ENCODE data around the gene CTNNA3. TPM values are rescaled to one million over a fixed set of nuclear protein-coding genes. Genes with fewer than 3 reads are reported as not detected.

CTNNA3 gene
- total RNA-seq, 2 donors from 2014 or later = 3.2 to 7.2 TPM

GRCh38 chr10:66717231-66717981 lies 978.6 kb downstream of the CTNNA3 start:
- Histone ChIP-seq H3K36me3 (ENCODE audit: control insufficient read depth, insufficient read depth, low read length) (no peaks in the 10 kb centered on the region), H3K4me1 (ENCODE audit: control insufficient read depth, insufficient read depth, low read length) (no peaks in the 10 kb centered on the region), H3K4me3 (ENCODE audit: low read length) (no peak overlapping the region), H3K9me3 (ENCODE audit: control insufficient read depth, low read length) (no peaks in the 10 kb centered on the region), H3K9ac (ENCODE audit: extremely low read depth, low read length, poor library complexity, severe bottlenecking) (no peak overlapping the region), H3K27ac (ENCODE audit: low read depth, low read length) (no peak overlapping the region), H3K27me3 (ENCODE audit: control insufficient read depth, insufficient read depth, low read length, poor library complexity, severe bottlenecking) (no peaks in the 10 kb centered on the region)
- no peak for TF ChIP-seq CTCF (conservative IDR thresholded peaks at IDR 0.05)
- DNase-seq = no peak
- Mint-ChIP-seq H3K36me3 (ENCODE audit: low read depth) (no peaks in the 10 kb centered on the region), H3K4me3 (no peak overlapping the region), H3K27ac (no peak overlapping the region), H3K4me1 (no peaks in the 10 kb centered on the region), H3K27me3 (ENCODE audit: insufficient read depth) (no peaks in the 10 kb centered on the region), H3K9me3 (no peaks in the 10 kb centered on the region)
- WGBS, 2 experiments (ENCODE audit: insufficient coverage in 1 of 2, insufficient read length in 1 of 2) = 80 to 89% methylated on average over 3 to 8 of the region's 8 CpGs

- Mint-ChIP-seq H3K27me3 (ENCODE audit: insufficient read depth) (no peaks in the 10 kb centered on the region), H3K9me3 (no peaks in the 10 kb centered on the region), H3K4me1 (no peaks in the 10 kb centered on the region), H3K4me3 (no peak overlapping the region), H3K36me3 (ENCODE audit: low read depth) (no peaks in the 10 kb centered on the region), H3K27ac (no peak overlapping the region)
- H3K36me3 ChIP-seq (ENCODE audit: control insufficient read depth, insufficient read depth, low read length) = no peaks in the 10 kb centered on the region
- no peak overlapping the region for H3K9ac ChIP-seq (ENCODE audit: extremely low read depth, low read length, poor library complexity, severe bottlenecking)
- DNase-seq = no peak
- H3K4me1 ChIP-seq (ENCODE audit: control insufficient read depth, insufficient read depth, low read length) = no peaks in the 10 kb centered on the region
- TF ChIP-seq CTCF (conservative IDR thresholded peaks at IDR 0.05) = no peak
- no peak overlapping the region for H3K27ac ChIP-seq (ENCODE audit: low read depth, low read length)
- H3K9me3 ChIP-seq (ENCODE audit: control insufficient read depth, low read length) = no peaks in the 10 kb centered on the region
- no peaks in the 10 kb centered on the region for H3K27me3 ChIP-seq (ENCODE audit: control insufficient read depth, insufficient read depth, low read length, poor library complexity, severe bottlenecking)
- WGBS, 2 experiments (ENCODE audit: insufficient coverage in 1 of 2, insufficient read length in 1 of 2) = 100% methylated on average over 1 of the region's 1 CpG; no CpG with 5 or more reads in 1 of the 2 experiments
- H3K4me3 ChIP-seq (ENCODE audit: low read length) = no peak overlapping the region
Measured at GRCh38 chr10:66714741-66715140, 981.3 kb downstream of the CTNNA3 start.

- Mint-ChIP-seq H3K36me3 (ENCODE audit: low read depth) (no peaks in the 10 kb centered on the region), H3K4me3 (no peak overlapping the region), H3K27ac (no peak overlapping the region), H3K4me1 (no peaks in the 10 kb centered on the region), H3K9me3 (no peaks in the 10 kb centered on the region), H3K27me3 (ENCODE audit: insufficient read depth) (no peaks in the 10 kb centered on the region)
- no peak for TF ChIP-seq CTCF (conservative IDR thresholded peaks at IDR 0.05)
- WGBS, 2 experiments (ENCODE audit: insufficient coverage in 1 of 2, insufficient read length in 1 of 2) = 83% methylated on average over 1 of the region's 1 CpG; no CpG with 5 or more reads in 1 of the 2 experiments
- Histone ChIP-seq H3K27ac (ENCODE audit: low read depth, low read length) (no peak overlapping the region), H3K36me3 (ENCODE audit: control insufficient read depth, insufficient read depth, low read length) (no peaks in the 10 kb centered on the region), H3K4me1 (ENCODE audit: control insufficient read depth, insufficient read depth, low read length) (no peaks in the 10 kb centered on the region), H3K9me3 (ENCODE audit: control insufficient read depth, low read length) (no peaks in the 10 kb centered on the region), H3K9ac (ENCODE audit: extremely low read depth, low read length, poor library complexity, severe bottlenecking) (no peak overlapping the region), H3K27me3 (ENCODE audit: control insufficient read depth, insufficient read depth, low read length, poor library complexity, severe bottlenecking) (no peaks in the 10 kb centered on the region), H3K4me3 (ENCODE audit: low read length) (no peak overlapping the region)
- DNase-seq = no peak
Measured at GRCh38 chr10:66713387-66713786, 982.6 kb downstream of the CTNNA3 start.
